A549 (cell line): Measurements from ENCODE around the gene DCP2. TPM values are rescaled to one million over a fixed set of nuclear protein-coding genes. Genes with fewer than 3 reads are reported as not detected.
A peak's percentile ranks its signal among the peaks of the same experiment; 100 is the strongest.

Experiments
- ATAC-seq, 2 experiments: fragments of 200-7000 bp in 1 of 2; fragments of >200 bp in 1 of 2; cut with Nextera tagmentation in 1 of 2; cut with Tn5 transposase in 1 of 2; 3 replicates each; pipeline versions ENCODE4 v1.8.0 to v1.9.1; 2018 to 2020; ENCODE audit warnings: mild to moderate bottlenecking in 1 of 2, moderate library complexity in 1 of 2
- CTCF ChIA-PET: fragments of 300-600 bp; sonication (Branson Sonifier 250); formaldehyde crosslinking; extraction: SDS; loops from one replicate; lab custom pipeline; 2021; ENCODE audit warnings: antibody characterized with exemption, inconsistent platforms; lab: Yijun Ruan, JAX
- POLR2A ChIA-PET: fragments of 350-600 bp; formaldehyde crosslinking; extraction: SDS; loops from one replicate; lab custom pipeline; 2021; ENCODE audit warnings: antibody characterized with exemption, inconsistent platforms; lab: Yijun Ruan, JAX
- DNase-seq, 2 experiments: peaks; one replicate each; pipeline versions ENCODE4 v3.0.0 to v3.0.0-alpha.2; 2011 to 2016; ENCODE audit warnings: low read depth in 1 of 2, low spot score in 1 of 2
- FAIRE-seq: peaks from 2 replicates; lab custom pipeline; 2011; peaks lifted over from hg19 to GRCh38; lab: Jason Lieb, UNC
- H3K27ac ChIP-seq, 2 experiments: fragments of >200 bp; sonication (Bioruptor Twin); formaldehyde crosslinking; 3 replicates each; pipeline ENCODE4 v1.5.1; 2016 to 2017
- H3K4me1 ChIP-seq: fragments of >200 bp; sonication (Bioruptor Twin); formaldehyde crosslinking; 3 replicates; pipeline ENCODE4 v1.6.1; 2016
- H3K4me2 ChIP-seq: fragments of >200 bp; sonication (Bioruptor Twin); formaldehyde crosslinking; 3 replicates; pipeline ENCODE4 v1.6.1; 2016
- H3K4me3 ChIP-seq: fragments of >200 bp; sonication (Bioruptor Twin); formaldehyde crosslinking; 3 replicates; pipeline ENCODE4 v1.5.1; 2016
- H3K9me3 ChIP-seq: fragments of >200 bp; sonication (Bioruptor Twin); formaldehyde crosslinking; 3 replicates; pipeline ENCODE4 v1.6.1; 2016
- CBX2 ChIP-seq: fragments of 200-600 bp; sonication (generic); IDR thresholded peaks from 2 replicates; pipeline ENCODE4 v1.6.1; 2016; ENCODE audit warnings: low read depth, mild to moderate bottlenecking, borderline replicate concordance
- CBX8 ChIP-seq: fragments of 200-600 bp; sonication (generic); IDR thresholded peaks from 2 replicates; pipeline ENCODE4 v1.6.1; 2016
- CEBPB ChIP-seq, 2 experiments: fragments of >200 bp in 1 of 2; sonication (Bioruptor Twin) in 1 of 2; formaldehyde crosslinking in 1 of 2; IDR thresholded peaks; 2 replicates each; pipeline ENCODE4 v1.6.1; 2012 to 2016
- CHD4 ChIP-seq: fragments of 200-600 bp; sonication (generic); IDR thresholded peaks from 2 replicates; pipeline ENCODE4 v1.6.1; 2016; ENCODE audit warnings: antibody characterized with exemption, mild to moderate bottlenecking, borderline replicate concordance
- EHMT2 ChIP-seq: fragments of 200-600 bp; sonication (generic); IDR thresholded peaks from 2 replicates; pipeline ENCODE4 v1.6.1; 2016; ENCODE audit warnings: antibody characterized with exemption, low read depth, mild to moderate bottlenecking, moderate library complexity
- FOSL2 ChIP-seq, 2 experiments: fragments of 450-650 bp in 1 of 2; fragments of >200 bp in 1 of 2; sonication (Bioruptor Twin) in 1 of 2; formaldehyde crosslinking; IDR thresholded peaks; 2 replicates each; pipeline versions ENCODE4 v1.5.0 to v1.6.1; 2016 to 2020; ENCODE audit warnings: mild to moderate bottlenecking in 1 of 2, moderate library complexity in 1 of 2
- FOXS1 ChIP-seq: fragments of 250-450 bp; sonication (Bioruptor Pico); IDR thresholded peaks from 2 replicates; pipeline ENCODE4 v1.5.0; 2020; ENCODE audit warnings: mild to moderate bottlenecking, moderate library complexity
- HDAC2 ChIP-seq: fragments of 200-600 bp; sonication (generic); IDR thresholded peaks from 2 replicates; pipeline ENCODE4 v1.6.1; 2016
- HOXA7 ChIP-seq: fragments of 250-450 bp; sonication (Bioruptor Pico); IDR thresholded peaks from 2 replicates; pipeline ENCODE4 v1.5.0; 2020; ENCODE audit warnings: mild to moderate bottlenecking, moderate library complexity
- HOXB13 ChIP-seq: fragments of 250-450 bp; sonication (Bioruptor Pico); IDR thresholded peaks from 2 replicates; pipeline ENCODE4 v1.5.0; 2020; ENCODE audit warnings: low read depth, mild to moderate bottlenecking, moderate library complexity
- KDM1A ChIP-seq: fragments of 200-600 bp; sonication (generic); IDR thresholded peaks from 2 replicates; pipeline ENCODE4 v1.6.1; 2016; ENCODE audit warnings: low read depth, mild to moderate bottlenecking
- MAFK ChIP-seq: fragments of 450-650 bp; IDR thresholded peaks from 2 replicates; pipeline ENCODE4 v1.6.1; 2014; ENCODE audit not compliant: partially characterized antibody
- MAX ChIP-seq: IDR thresholded peaks from 2 replicates; pipeline ENCODE4 v1.6.1; 2012
- MYC ChIP-seq: IDR thresholded peaks from 2 replicates; pipeline ENCODE4 v1.6.1; 2012; ENCODE audit warnings: mild to moderate bottlenecking, inconsistent platforms, low read length, improper control_type of control experiment, borderline replicate concordance
- NR3C1 ChIP-seq: fragments of >200 bp; sonication (Bioruptor Twin); formaldehyde crosslinking; IDR thresholded peaks from 3 replicates; pipeline ENCODE4 v1.6.1; 2017
- POLR2A ChIP-seq: IDR thresholded peaks from 2 replicates; pipeline ENCODE4 v1.6.1; 2012; ENCODE audit warnings: mild to moderate bottlenecking, low read length
- POLR2AphosphoS2 ChIP-seq: conservative IDR thresholded peaks from 2 replicates; pipeline ENCODE4 v1.6.1; 2012; ENCODE audit warnings: low read length, improper control_type of control experiment, inconsistent platforms
- RAD21 ChIP-seq, 2 experiments: fragments of >200 bp in 1 of 2; sonication (Bioruptor Twin) in 1 of 2; formaldehyde crosslinking in 1 of 2; IDR thresholded peaks in 1 of 2; conservative IDR thresholded peaks in 1 of 2; 2 replicates in 1 of 2; 3 replicates in 1 of 2; pipeline ENCODE4 v1.6.1; 2012 to 2018; ENCODE audit warnings: inconsistent platforms in 1 of 2
- RCOR1 ChIP-seq: fragments of 150-350 bp; IDR thresholded peaks from 2 replicates; pipeline ENCODE4 v1.6.1; 2014; ENCODE audit warnings: antibody characterized with exemption, low read length, low read depth
- RFX5 ChIP-seq: fragments of 450-650 bp; IDR thresholded peaks from 2 replicates; pipeline ENCODE4 v1.7.1; 2014; ENCODE audit warnings: antibody characterized with exemption, mild to moderate bottlenecking, moderate library complexity
- RNF2 ChIP-seq: fragments of 200-600 bp; sonication (generic); IDR thresholded peaks from 2 replicates; pipeline ENCODE4 v1.6.1; 2016; ENCODE audit warnings: low read depth, mild to moderate bottlenecking, antibody characterized with exemption, moderate library complexity, borderline replicate concordance
- SREBF2 ChIP-seq: fragments of 450-650 bp; IDR thresholded peaks from 2 replicates; pipeline ENCODE4 v1.6.1; 2014; ENCODE audit warnings: mild to moderate bottlenecking, moderate library complexity
- TFCP2L1 ChIP-seq: fragments of 250-450 bp; sonication (Bioruptor Pico); IDR thresholded peaks from 2 replicates; pipeline ENCODE4 v1.5.0; 2021; ENCODE audit warnings: mild to moderate bottlenecking
- TP53 ChIP-seq: fragments of 250-450 bp; sonication (Bioruptor Pico); IDR thresholded peaks from 2 replicates; pipeline ENCODE4 v1.5.0; 2021; ENCODE audit warnings: mild to moderate bottlenecking, moderate library complexity
- ZC3H11A ChIP-seq: fragments of 450-650 bp; IDR thresholded peaks from 2 replicates; pipeline ENCODE4 v1.6.1; 2014; ENCODE audit warnings: antibody characterized with exemption, mild to moderate bottlenecking
- ZFP36 ChIP-seq: fragments of 450-650 bp; IDR thresholded peaks from 2 replicates; pipeline ENCODE4 v1.6.1; 2014; ENCODE audit warnings: borderline replicate concordance; ENCODE audit not compliant: partially characterized antibody
- WGBS: methylation state at CpG from one replicate; pipeline ENCODE4 v1.1.6; 2017; ENCODE audit errors: missing lambda C conversion rate; 5-methylcytosine and 5-hydroxymethylcytosine counted together
- polyA plus RNA-seq, 4 experiments: library from polyadenylated mRNA; depleted of rRNA in 3 of 4; stranded (reverse); fragments of >200 nt; fragmentation: RNase III in 1 of 4; extraction: RNeasy Plus Mini Kit Qiagen cat#74134 plus additional on column Dnase treatment in 1 of 4; gene quantifications; 2 replicates in 3 of 4; 3 replicates in 1 of 4; pipeline ENCODE4 v1.2.3, GENCODE V29; 2011 to 2017
- TF ChIP-seq, protein P1 (sequence below): fragments of >200 bp; sonication (Bioruptor Twin); formaldehyde crosslinking; IDR thresholded peaks from 3 replicates; pipeline ENCODE4 v1.6.1; 2016
- TF ChIP-seq, protein P2 (sequence below): fragments of 150-350 bp; IDR thresholded peaks from 2 replicates; pipeline ENCODE4 v1.6.1; 2014; ENCODE audit warnings: low read depth, mild to moderate bottlenecking, low read length
- TF ChIP-seq, protein P3 (sequence below): IDR thresholded peaks from 2 replicates; pipeline ENCODE4 v1.6.1; 2012; ENCODE audit warnings: low read depth, borderline replicate concordance

Gene DCP2
- polyA plus RNA-seq, 2 of the 4 experiments (the other 2 are of a cell fraction): 7.2 to 16.1 TPM

DNA sequence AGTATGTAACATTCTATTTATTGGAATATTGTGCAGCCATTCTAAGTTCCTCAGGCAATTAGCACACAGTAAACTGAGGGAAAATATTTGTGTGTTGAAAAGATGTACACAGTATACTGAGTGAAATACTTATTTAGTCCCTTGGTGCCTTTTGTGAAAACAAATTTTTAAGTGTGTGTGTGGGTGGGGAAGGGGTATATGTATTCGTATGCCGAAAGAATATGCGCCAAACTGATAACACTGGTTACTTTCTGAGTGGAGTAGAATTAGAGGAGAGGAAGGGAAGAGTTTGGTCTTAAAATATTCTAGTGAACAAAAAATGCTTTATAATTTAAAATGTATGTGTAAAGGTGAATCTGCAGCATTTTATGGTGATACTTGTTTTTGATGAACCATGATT lies 3.1 kb downstream of the DCP2 start:
- H3K9me3 ChIP-seq: no peaks in the 10 kb centered on the region
- no peak overlapping the region for H3K27ac ChIP-seq
- ChIA-PET CTCF (interaction anchor here (3.7 kb wide), 1 partner anchor 16 kb away, joined by 28 read pairs; no protein-coding TSS in a partner anchor), POLR2A (no interaction called here)
- FAIRE-seq (no peak), ATAC-seq (no peak), DNase-seq (no peak)
- peak overlapping the region; percentile 78 for H3K4me2 ChIP-seq
- H3K4me1 ChIP-seq: peaks cover 22% of the 10 kb centered on the region
- WGBS: 91% methylated on average over 3 of the region's 3 CpGs
- H3K4me3 ChIP-seq: no peak overlapping the region
- TF ChIP-seq POLR2AphosphoS2: no peak
- no peak for TF ChIP-seq CBX2
- TF ChIP-seq RCOR1: no peak
- TF ChIP-seq FOXS1: no peak
- no peak for TF ChIP-seq CHD4
- TF ChIP-seq MAX: no peak
- TF ChIP-seq FOSL2 (IDR thresholded peaks at IDR 0.05): no peak
- no peak for TF ChIP-seq FOSL2 (CRISPR knock-in tag; IDR thresholded peaks at IDR 0.05)
- no peak for TF ChIP-seq TP53 (CRISPR knock-in tag)
- TF ChIP-seq ZC3H11A: no peak
- TF ChIP-seq, protein P1, sequence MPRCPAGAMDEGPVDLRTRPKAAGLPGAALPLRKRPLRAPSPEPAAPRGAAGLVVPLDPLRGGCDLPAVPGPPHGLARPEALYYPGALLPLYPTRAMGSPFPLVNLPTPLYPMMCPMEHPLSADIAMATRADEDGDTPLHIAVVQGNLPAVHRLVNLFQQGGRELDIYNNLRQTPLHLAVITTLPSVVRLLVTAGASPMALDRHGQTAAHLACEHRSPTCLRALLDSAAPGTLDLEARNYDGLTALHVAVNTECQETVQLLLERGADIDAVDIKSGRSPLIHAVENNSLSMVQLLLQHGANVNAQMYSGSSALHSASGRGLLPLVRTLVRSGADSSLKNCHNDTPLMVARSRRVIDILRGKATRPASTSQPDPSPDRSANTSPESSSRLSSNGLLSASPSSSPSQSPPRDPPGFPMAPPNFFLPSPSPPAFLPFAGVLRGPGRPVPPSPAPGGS: no peak
- no peak for TF ChIP-seq RFX5
- TF ChIP-seq SREBF2: no peak
- no peak for TF ChIP-seq MYC

DNA sequence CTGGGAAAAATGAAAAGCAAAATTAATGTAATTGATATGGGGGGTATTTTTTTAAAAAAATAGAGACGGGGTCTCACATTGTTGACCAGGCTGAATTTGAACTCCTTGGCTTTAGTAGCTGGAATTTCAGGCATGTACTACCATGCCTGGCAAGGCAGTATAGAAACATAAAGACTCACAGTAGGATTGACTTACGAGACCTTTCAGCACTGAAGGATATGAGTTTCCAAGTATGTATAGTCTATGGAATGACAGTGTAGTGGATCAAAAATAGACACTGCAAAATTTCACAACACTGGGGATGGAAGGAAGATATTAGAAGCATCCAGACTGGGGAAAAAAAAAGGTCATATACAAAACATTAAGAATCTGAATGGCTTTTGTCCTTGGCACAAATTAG lies 6.8 kb downstream of the DCP2 start:
- FAIRE-seq (no peak), ATAC-seq (no peak), DNase-seq (no peak)
- CTCF ChIA-PET: no interaction called here
- no peak overlapping the region for H3K4me2 ChIP-seq
- peaks cover 13% of the 10 kb centered on the region for H3K4me1 ChIP-seq
- TF ChIP-seq, protein P2, sequence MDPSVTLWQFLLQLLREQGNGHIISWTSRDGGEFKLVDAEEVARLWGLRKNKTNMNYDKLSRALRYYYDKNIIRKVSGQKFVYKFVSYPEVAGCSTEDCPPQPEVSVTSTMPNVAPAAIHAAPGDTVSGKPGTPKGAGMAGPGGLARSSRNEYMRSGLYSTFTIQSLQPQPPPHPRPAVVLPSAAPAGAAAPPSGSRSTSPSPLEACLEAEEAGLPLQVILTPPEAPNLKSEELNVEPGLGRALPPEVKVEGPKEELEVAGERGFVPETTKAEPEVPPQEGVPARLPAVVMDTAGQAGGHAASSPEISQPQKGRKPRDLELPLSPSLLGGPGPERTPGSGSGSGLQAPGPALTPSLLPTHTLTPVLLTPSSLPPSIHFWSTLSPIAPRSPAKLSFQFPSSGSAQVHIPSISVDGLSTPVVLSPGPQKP: no peak
- TF ChIP-seq HOXB13 (no peak), EHMT2 (no peak), CHD4 (no peak), FOXS1 (no peak), KDM1A (no peak), TFCP2L1 (no peak), CBX8 (no peak), HOXA7 (CRISPR knock-in tag) (no peak), ZFP36 (no peak), CEBPB (IDR thresholded peaks at IDR 0.05) (no peak), RNF2 (no peak), NR3C1 (no peak), CBX2 (no peak), POLR2A (no peak), RCOR1 (no peak), MAFK (no peak), RAD21 (conservative IDR thresholded peaks at IDR 0.05 in 1 of 2, IDR thresholded peaks at IDR 0.05 in 1 of 2) (no peak), HDAC2 (no peak)
- TF ChIP-seq, protein P3, sequence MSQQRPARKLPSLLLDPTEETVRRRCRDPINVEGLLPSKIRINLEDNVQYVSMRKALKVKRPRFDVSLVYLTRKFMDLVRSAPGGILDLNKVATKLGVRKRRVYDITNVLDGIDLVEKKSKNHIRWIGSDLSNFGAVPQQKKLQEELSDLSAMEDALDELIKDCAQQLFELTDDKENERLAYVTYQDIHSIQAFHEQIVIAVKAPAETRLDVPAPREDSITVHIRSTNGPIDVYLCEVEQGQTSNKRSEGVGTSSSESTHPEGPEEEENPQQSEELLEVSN: no peak
- no peaks in the 10 kb centered on the region for H3K9me3 ChIP-seq
- no peak overlapping the region for H3K4me3 ChIP-seq
- POLR2A ChIA-PET: no interaction called here
- no peak overlapping the region for H3K27ac ChIP-seq
- 86% methylated on average over 2 of the region's 2 CpGs for WGBS
